Stimulated activated CD4-positive, alpha-beta T cell treated with anti-CD3 and anti-CD28 coated beads, Interleukin-4, amount 100 ng/mL, for 4 hours (primary cell): ENCODE measurements around the gene TRIM71.
"Not testable (repeated sequence)": the region's sequence is repeated elsewhere in the genome, so short reads cannot be mapped to it uniquely, and the experiment has no call there.

Experiments
- DNase-seq, 2 experiments: peaks; one replicate each; pipeline ENCODE4 v3.0.0-alpha.2; 2020

TRIM71 gene

GRCh38 chr3:32895701-32896100, 77.9 kb downstream of the TRIM71 start:
- no peak for DNase-seq

- no peak for DNase-seq
Observed at GRCh38 chr3:32896143-32896542, 78.3 kb downstream of the TRIM71 start.

- DNase-seq, result no peak
Observed at GRCh38 chr3:32897001-32897601, 79.3 kb downstream of the TRIM71 start.

- DNase-seq, result no peak
Observed at GRCh38 chr3:32897981-32898623, 80.3 kb downstream of the TRIM71 start.

GRCh38 chr3:32899265-32899664, 81.5 kb downstream of the TRIM71 start:
- no peak for DNase-seq

GRCh38 chr3:32901005-32901932, 83.5 kb downstream of the TRIM71 start:
- DNase-seq, result no peak

GRCh38 chr3:32902887-32903371, 85.1 kb downstream of the TRIM71 start:
- DNase-seq, result peak; percentile 35 to 42

GRCh38 chr3:32903953-32904352, 86.2 kb downstream of the TRIM71 start:
- no peak for DNase-seq

- DNase-seq, result no peak
Observed at GRCh38 chr3:32909999-32910398, 92.2 kb downstream of the TRIM71 start.

- no peak for DNase-seq
Observed at GRCh38 chr3:32910954-32911353, 93.2 kb downstream of the TRIM71 start.

GRCh38 chr3:32912046-32912445, 94.2 kb downstream of the TRIM71 start:
- DNase-seq, result no peak

- DNase-seq, result no peak
Observed at GRCh38 chr3:32913790-32914446, 96.1 kb downstream of the TRIM71 start.

GRCh38 chr3:32919920-32920319, 102.1 kb downstream of the TRIM71 start:
- no peak for DNase-seq

GRCh38 chr3:32922078-32922477, 104.3 kb downstream of the TRIM71 start:
- DNase-seq, result no peak

- no peak for DNase-seq
Observed at GRCh38 chr3:32930161-32930560, 112.4 kb downstream of the TRIM71 start.

GRCh38 chr3:32931273-32931672, 113.5 kb downstream of the TRIM71 start:
- not testable (repeated sequence) for DNase-seq

- no peak for DNase-seq
Observed at GRCh38 chr3:32934150-32934742, 116.4 kb downstream of the TRIM71 start.

GRCh38 chr3:32937331-32937730, 119.5 kb downstream of the TRIM71 start:
- DNase-seq, result no peak

- DNase-seq, result not testable (repeated sequence)
Observed at GRCh38 chr3:32939531-32940284, 121.9 kb downstream of the TRIM71 start.

GRCh38 chr3:32940726-32941125, 122.9 kb downstream of the TRIM71 start:
- DNase-seq, result no peak

- no peak for DNase-seq
Observed at GRCh38 chr3:32945136-32945535, 127.3 kb downstream of the TRIM71 start.

GRCh38 chr3:32945598-32945997, 127.8 kb downstream of the TRIM71 start:
- not testable (repeated sequence) for DNase-seq
